Sigmoid colon (tissue), 7 donors: ENCODE data around the gene ZSCAN2. TPM values are rescaled to one million over a fixed set of nuclear protein-coding genes. Genes with fewer than 3 reads are reported as not detected.
A peak's percentile ranks its signal among the peaks of the same experiment; 100 is the strongest.

ENCODE experiments used
- DNase-seq: peaks from one replicate; pipeline ENCODE4 v3.0.0-alpha.2; 2019
- H3K27ac ChIP-seq, 4 donors: fragments of 200-600 bp; sonication (generic); one replicate each; pipeline ENCODE4 v1.5.1; 2016 to 2019; ENCODE audit warnings: mild to moderate bottlenecking in 1 of 4
- H3K27me3 ChIP-seq, 3 donors: fragments of 200-600 bp; sonication (generic); one replicate each; pipeline ENCODE4 v1.5.1; 2019; ENCODE audit warnings: mild to moderate bottlenecking in 1 of 3
- H3K36me3 ChIP-seq, 4 donors: fragments of 200-600 bp; sonication (generic); one replicate each; pipeline ENCODE4 v1.5.1; 2016 to 2019
- H3K4me1 ChIP-seq, 4 donors: fragments of 200-600 bp; sonication (generic); one replicate each; pipeline ENCODE4 v1.5.1; 2017 to 2019
- H3K4me3 ChIP-seq, 4 donors: fragments of 200-600 bp; sonication (generic); one replicate each; pipeline ENCODE4 v1.5.1; 2017 to 2019; ENCODE audit warnings: mild to moderate bottlenecking in 2 of 4, moderate library complexity in 1 of 4
- H3K9me3 ChIP-seq, 4 donors: fragments of 200-600 bp in 3 of 4; sonication (generic) in 3 of 4; one replicate each; pipeline versions ENCODE4 v1.5.1 to v1.6.1; 2013 to 2019
- CTCF ChIP-seq, 4 experiments: fragments of 450-650 bp in 3 of 4; fragments of 200-600 bp in 1 of 4; IDR thresholded peaks; one replicate each; pipeline ENCODE4 v1.5.1; 2016 to 2019; ENCODE audit warnings: antibody characterized with exemption in 4 of 4, mild to moderate bottlenecking in 3 of 4, moderate library complexity in 2 of 4
- EP300 ChIP-seq, 4 donors: sonication (generic); formaldehyde crosslinking; IDR thresholded peaks; one replicate each; pipeline ENCODE4 v1.6.1; 2017; ENCODE audit warnings: antibody characterized with exemption in 4 of 4
- POLR2A ChIP-seq, 2 donors: fragments of 450-650 bp; IDR thresholded peaks; one replicate each; pipeline ENCODE4 v1.6.1; 2016; ENCODE audit warnings: antibody characterized with exemption in 2 of 2, mild to moderate bottlenecking in 2 of 2, moderate library complexity in 2 of 2
- POLR2AphosphoS5 ChIP-seq, 4 donors: sonication (generic); formaldehyde crosslinking; IDR thresholded peaks; one replicate each; pipeline ENCODE4 v1.6.1; 2017; ENCODE audit warnings: antibody characterized with exemption in 4 of 4
- WGBS, 2 donors: extraction: QIAGEN DNeasy Blood & Tissue Kit; methylation state at CpG; one replicate each; pipeline ENCODE4 v1.1.7; 2013; 5-methylcytosine and 5-hydroxymethylcytosine counted together
- intact Hi-C: fragments of 100-400 bp; cut with DNase I; formaldehyde crosslinking; loops from one replicate; pipeline ENCODE4 v1.15.1; 2023
- polyA plus RNA-seq, 3 donors: library from polyadenylated mRNA; stranded (reverse); fragments of 200-250 nt; gene quantifications; one replicate each; pipeline ENCODE4 v1.2.3, GENCODE V29; 2013
- total RNA-seq, 4 donors: library from RNA; depleted of rRNA; stranded (reverse); fragments of >200 nt; gene quantifications; one replicate each; pipeline ENCODE4 v1.1.0, GENCODE V29; 2016
- donor health status: healthy with polysubstance abuse.
- donor health status: Bipolar disorder and iron deficiency.
- donor health status: healthy.

The ZSCAN2 gene
- total and polyA plus RNA-seq, 7 donors, result 2.4 to 17.0 (median 5.4) TPM

- H3K27me3 ChIP-seq, result no peaks in the 10 kb centered on the region
- no peaks in the 10 kb centered on the region for H3K4me1 ChIP-seq
- intact Hi-C loops, result no loop called here
- H3K4me3 ChIP-seq, result no peak overlapping the region
- 81 to 89% methylated on average over 1 of the region's 1 CpG for WGBS, 2 donors
- H3K27ac ChIP-seq, result no peak overlapping the region
- peak; percentile 22 for DNase-seq
- peaks cover 0 to 37% (median 2%) of the 10 kb centered on the region in 4 donors for H3K36me3 ChIP-seq
- H3K9me3 ChIP-seq, result no peaks in the 10 kb centered on the region
- TF ChIP-seq POLR2A (IDR thresholded peaks at IDR 0.05) (no peak), CTCF (IDR thresholded peaks at IDR 0.05) (no peak), EP300 (IDR thresholded peaks at IDR 0.05) (no peak), POLR2AphosphoS5 (IDR thresholded peaks at IDR 0.05) (no peak)
Observed at GRCh38 chr15:84608707-84609284, 8.0 kb downstream of the ZSCAN2 start.

- Histone ChIP-seq H3K27ac (no peak overlapping the region), H3K9me3 (no peaks in the 10 kb centered on the region), H3K36me3 (peaks cover 0 to 25% (median 0%) of the 10 kb centered on the region in 4 donors), H3K4me3 (no peak overlapping the region), H3K27me3 (no peaks in the 10 kb centered on the region), H3K4me1 (no peaks in the 10 kb centered on the region)
- TF ChIP-seq EP300 (IDR thresholded peaks at IDR 0.05) (no peak), POLR2AphosphoS5 (IDR thresholded peaks at IDR 0.05) (no peak), CTCF (IDR thresholded peaks at IDR 0.05) (no peak), POLR2A (IDR thresholded peaks at IDR 0.05) (no peak)
- WGBS, 2 donors, result 91 to 95% methylated on average over 11 of the region's 11 CpGs
- intact Hi-C loops, result no loop called here
- DNase-seq, result peak; percentile 41
Observed at GRCh38 chr15:84609818-84610525, 9.2 kb downstream of the ZSCAN2 start.

GRCh38 chr15:84611631-84612030, 10.8 kb downstream of the ZSCAN2 start:
- Histone ChIP-seq H3K27me3 (no peaks in the 10 kb centered on the region), H3K36me3 (peaks cover 0 to 15% (median 0%) of the 10 kb centered on the region in 4 donors), H3K4me3 (no peak overlapping the region), H3K9me3 (no peaks in the 10 kb centered on the region), H3K4me1 (no peaks in the 10 kb centered on the region), H3K27ac (no peak overlapping the region)
- no peak for DNase-seq
- intact Hi-C loops, result no loop called here
- 95% methylated on average over 7 of the region's 7 CpGs for WGBS, 2 donors
- TF ChIP-seq EP300 (IDR thresholded peaks at IDR 0.05) (no peak), CTCF (IDR thresholded peaks at IDR 0.05) (no peak), POLR2A (IDR thresholded peaks at IDR 0.05) (no peak), POLR2AphosphoS5 (IDR thresholded peaks at IDR 0.05) (no peak)

GRCh38 chr15:84616235-84616634, 15.4 kb downstream of the ZSCAN2 start:
- no peak overlapping the region for H3K4me3 ChIP-seq
- 83 to 95% methylated on average over 3 of the region's 3 CpGs for WGBS, 2 donors
- peak; percentile 41 for DNase-seq
- no peak overlapping the region for H3K27ac ChIP-seq
- no peaks in the 10 kb centered on the region for H3K4me1 ChIP-seq
- H3K36me3 ChIP-seq, result peaks cover 4 to 14% (median 8%) of the 10 kb centered on the region in 4 donors
- intact Hi-C loops, result no loop called here
- TF ChIP-seq POLR2A (IDR thresholded peaks at IDR 0.05) (no peak), EP300 (IDR thresholded peaks at IDR 0.05) (no peak), POLR2AphosphoS5 (IDR thresholded peaks at IDR 0.05) (no peak), CTCF (IDR thresholded peaks at IDR 0.05) (no peak)
- H3K27me3 ChIP-seq, result no peaks in the 10 kb centered on the region
- H3K9me3 ChIP-seq, result peaks cover 2 to 8% (median 6%) of the 10 kb centered on the region in 4 donors
